Mesendoderm (in vitro differentiated cells): ENCODE data around the gene ACACA.

Experiments used
- DNase-seq: peaks from one replicate; pipeline ENCODE4 v3.0.0; 2013
- H2AK5ac ChIP-seq: 2 replicates; pipeline ENCODE4 v1.6.1; 2013; ENCODE audit warnings: low read length, inconsistent platforms
- H2BK120ac ChIP-seq: 2 replicates; pipeline ENCODE4 v1.6.1; 2013; ENCODE audit warnings: low read depth, mild to moderate bottlenecking, low read length, moderate library complexity, mixed read lengths
- H2BK15ac ChIP-seq: replicated peaks from 2 replicates; pipeline ENCODE4 v1.6.1; 2013; ENCODE audit warnings: low read depth, mild to moderate bottlenecking, moderate library complexity
- H2BK5ac ChIP-seq: 2 replicates; pipeline ENCODE4 v1.6.1; 2013; ENCODE audit warnings: low read length, inconsistent platforms
- H3K18ac ChIP-seq: 2 replicates; pipeline ENCODE4 v1.6.1; 2013; ENCODE audit warnings: mild to moderate bottlenecking, low read length, mixed read lengths
- H3K23ac ChIP-seq: one replicate; pipeline ENCODE4 v1.6.1; 2013; ENCODE audit warnings: low read length
- H3K27ac ChIP-seq: 2 replicates; pipeline ENCODE4 v1.5.1; 2013; ENCODE audit warnings: low read depth, mild to moderate bottlenecking, inconsistent platforms, low read length, moderate library complexity
- H3K27me3 ChIP-seq: 2 replicates; pipeline ENCODE4 v1.6.1; 2013; ENCODE audit warnings: low read length, control low read depth, mild to moderate bottlenecking, inconsistent platforms; ENCODE audit not compliant: insufficient read depth, poor library complexity
- H3K36me3 ChIP-seq: 2 replicates; pipeline ENCODE4 v1.6.1; 2013; ENCODE audit warnings: low read length, inconsistent platforms; ENCODE audit not compliant: control insufficient read depth, insufficient read depth
- H3K4ac ChIP-seq: one replicate; pipeline ENCODE4 v1.6.1; 2013; ENCODE audit warnings: low read depth, mild to moderate bottlenecking, low read length, moderate library complexity
- H3K4me1 ChIP-seq: 2 replicates; pipeline ENCODE4 v1.6.1; 2013; ENCODE audit warnings: low read depth, low read length, inconsistent platforms; ENCODE audit not compliant: control insufficient read depth
- H3K4me2 ChIP-seq: 2 replicates; pipeline ENCODE4 v1.6.1; 2013; ENCODE audit warnings: low read length
- H3K4me3 ChIP-seq: 2 replicates; pipeline ENCODE4 v1.5.1; 2013; ENCODE audit warnings: mild to moderate bottlenecking, low read length
- H3K56ac ChIP-seq: one replicate; pipeline ENCODE4 v1.6.1; 2013; ENCODE audit warnings: low read length
- H3K79me1 ChIP-seq: 2 replicates; pipeline ENCODE4 v1.6.1; 2013; ENCODE audit warnings: low read length, inconsistent platforms
- H3K79me2 ChIP-seq: 2 replicates; pipeline ENCODE4 v1.6.1; 2013; ENCODE audit warnings: mild to moderate bottlenecking, low read length; ENCODE audit not compliant: control insufficient read depth, insufficient read depth
- H3K9ac ChIP-seq: 2 replicates; pipeline ENCODE4 v1.6.1; 2013; ENCODE audit warnings: low read length, inconsistent platforms
- H4K5ac ChIP-seq: one replicate; pipeline ENCODE4 v1.6.1; 2013; ENCODE audit warnings: low read length
- H4K8ac ChIP-seq: one replicate; pipeline ENCODE4 v1.6.1; 2013; ENCODE audit warnings: low read depth, mild to moderate bottlenecking, control low read depth, low read length, moderate library complexity
- WGBS: extraction: QIAGEN DNeasy Blood & Tissue Kit; methylation state at CpG from one replicate; pipeline ENCODE4 v1.1.7; 2013; ENCODE audit warnings: low lambda C conversion rate, missing lambda C conversion rate; ENCODE audit not compliant: insufficient coverage; ENCODE audit errors: extremely low coverage; 5-methylcytosine and 5-hydroxymethylcytosine counted together

The ACACA gene

DNA sequence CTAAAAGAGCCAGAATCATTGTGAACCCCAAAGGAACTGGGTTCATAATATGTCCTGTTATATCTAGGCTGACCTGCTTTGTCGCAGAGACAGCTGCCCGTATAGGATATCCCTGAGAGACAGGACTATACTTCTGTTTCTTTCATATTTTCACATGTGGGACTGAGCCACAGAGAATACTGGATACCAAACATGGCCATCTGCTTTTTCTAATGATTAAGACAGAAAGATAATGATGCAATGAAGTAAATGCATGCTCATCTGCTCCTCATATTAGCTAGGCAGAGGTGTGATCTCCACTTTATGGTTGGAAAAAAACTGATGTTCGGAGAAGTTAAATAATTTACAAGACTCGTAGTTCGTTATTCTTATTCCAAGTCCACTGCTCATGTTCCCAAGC lies 297.5 kb downstream of the ACACA start:
- H3K23ac ChIP-seq: no peak overlapping the region
- H4K5ac ChIP-seq: no peak overlapping the region
- no peak overlapping the region for H3K56ac ChIP-seq
- H3K4me2 ChIP-seq: no peak overlapping the region
- no peak overlapping the region for H3K18ac ChIP-seq
- no peaks in the 10 kb centered on the region for H3K27me3 ChIP-seq
- H3K36me3 ChIP-seq: peaks cover 3% of the 10 kb centered on the region
- H3K79me2 ChIP-seq: no peaks in the 10 kb centered on the region
- peaks cover 11% of the 10 kb centered on the region for H3K4me1 ChIP-seq
- no peak overlapping the region for H2BK5ac ChIP-seq
- DNase-seq: no peak
- H2BK120ac ChIP-seq: no peak overlapping the region
- no peak overlapping the region for H3K27ac ChIP-seq
- no peak overlapping the region for H2AK5ac ChIP-seq
- H3K4ac ChIP-seq: no peak overlapping the region
- no peak overlapping the region for H2BK15ac ChIP-seq
- H3K79me1 ChIP-seq: no peaks in the 10 kb centered on the region
- H3K9ac ChIP-seq: no peak overlapping the region
- no peak overlapping the region for H3K4me3 ChIP-seq
- no CpG with 5 or more reads among the region's 5 CpGs for WGBS
- no peak overlapping the region for H4K8ac ChIP-seq

DNA sequence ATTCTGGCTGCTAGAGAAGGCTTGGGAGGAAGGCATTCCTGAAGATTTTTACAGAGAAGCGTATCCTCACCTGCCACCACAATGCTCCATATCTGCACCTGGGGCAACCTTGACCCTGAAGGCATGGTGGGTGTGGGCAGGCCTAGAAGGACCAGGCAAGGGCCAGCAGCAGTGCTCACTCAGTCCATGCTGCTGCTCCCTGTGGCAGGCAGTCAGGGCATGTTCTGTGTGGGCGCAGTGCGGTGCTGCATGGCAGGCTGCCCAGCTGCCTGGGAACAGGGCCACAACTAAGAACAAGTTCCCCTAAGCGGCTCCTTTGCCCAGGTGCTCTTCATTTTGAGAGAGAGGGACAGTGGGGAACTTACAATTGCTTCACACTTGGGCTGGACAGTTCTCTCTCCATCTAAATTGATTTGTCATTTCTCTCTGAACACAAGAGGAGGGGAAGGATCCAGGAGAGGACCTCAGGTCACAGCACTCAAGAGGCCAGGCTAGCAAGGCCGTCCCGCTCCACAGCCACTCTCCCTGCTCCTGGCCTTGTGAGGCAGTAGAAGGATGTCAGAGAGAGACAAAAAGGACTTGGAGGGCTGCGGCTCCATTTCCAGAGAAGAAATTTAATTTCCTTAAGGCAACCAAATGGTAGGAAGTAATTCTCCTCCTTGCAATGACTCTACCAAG lies 299.1 kb downstream of the ACACA start:
- Histone ChIP-seq H2BK5ac (no peak overlapping the region), H3K56ac (peak overlapping the region; percentile 56), H3K4ac (no peak overlapping the region), H2BK15ac (no peak overlapping the region), H3K4me2 (no peak overlapping the region), H3K9ac (peak overlapping the region; percentile 2), H3K4me3 (no peak overlapping the region), H3K27ac (no peak overlapping the region), H4K8ac (no peak overlapping the region), H3K79me1 (no peaks in the 10 kb centered on the region), H3K23ac (no peak overlapping the region), H4K5ac (no peak overlapping the region), H3K36me3 (no peaks in the 10 kb centered on the region), H3K18ac (no peak overlapping the region), H2AK5ac (no peak overlapping the region), H2BK120ac (no peak overlapping the region), H3K4me1 (peaks cover 11% of the 10 kb centered on the region), H3K79me2 (no peaks in the 10 kb centered on the region), H3K27me3 (no peaks in the 10 kb centered on the region)
- no CpG with 5 or more reads among the region's 7 CpGs for WGBS
- DNase-seq: no peak

DNA sequence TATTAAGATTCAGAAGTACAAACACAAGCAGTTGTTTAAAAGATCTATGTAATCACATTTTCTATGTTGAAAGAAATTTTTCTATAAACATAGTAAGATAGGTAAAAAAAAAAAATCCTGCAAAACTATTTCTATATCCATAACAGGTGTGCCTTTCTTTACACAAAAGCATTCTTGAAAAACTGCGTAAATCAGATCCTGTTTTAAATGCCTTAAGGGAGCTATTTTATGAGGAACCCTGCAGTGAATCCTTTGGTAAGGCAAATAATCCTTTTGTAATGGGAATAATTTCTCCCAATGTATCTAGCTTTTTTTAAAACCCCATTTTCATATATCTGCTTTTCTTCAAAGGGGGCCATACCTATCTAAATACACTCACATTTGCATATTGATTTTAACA lies 300.6 kb downstream of the ACACA start:
- no CpG with 5 or more reads among the region's 1 CpG for WGBS
- Histone ChIP-seq H3K4ac (no peak overlapping the region), H3K79me1 (no peaks in the 10 kb centered on the region), H3K4me1 (peaks cover 8% of the 10 kb centered on the region), H3K27me3 (no peaks in the 10 kb centered on the region), H2BK15ac (no peak overlapping the region), H3K9ac (no peak overlapping the region), H3K27ac (no peak overlapping the region), H3K23ac (no peak overlapping the region), H3K18ac (no peak overlapping the region), H2BK5ac (no peak overlapping the region), H4K8ac (no peak overlapping the region), H3K36me3 (no peaks in the 10 kb centered on the region), H4K5ac (no peak overlapping the region), H3K4me2 (no peak overlapping the region), H3K56ac (no peak overlapping the region), H3K79me2 (no peaks in the 10 kb centered on the region), H2AK5ac (no peak overlapping the region), H3K4me3 (no peak overlapping the region), H2BK120ac (no peak overlapping the region)
- DNase-seq: no peak

DNA sequence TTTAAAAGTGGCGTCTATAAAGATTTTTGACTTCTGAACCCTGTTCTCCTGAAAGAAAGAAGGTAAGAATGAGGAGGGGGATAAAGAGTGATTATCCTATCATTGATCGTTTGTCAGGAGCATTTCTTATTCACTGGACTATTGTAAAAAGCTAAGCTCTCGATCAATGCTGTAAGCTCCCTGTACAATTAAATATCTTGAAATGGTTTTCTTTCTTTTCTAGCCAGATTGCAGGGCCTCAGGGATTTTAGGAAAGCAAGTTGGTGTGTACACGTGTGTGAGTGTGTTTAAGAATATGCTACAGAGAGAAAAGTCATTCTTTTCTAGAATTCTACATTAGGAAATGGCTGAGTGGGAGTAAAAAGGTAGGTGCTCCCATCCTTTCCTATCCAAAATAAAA lies 303.4 kb downstream of the ACACA start:
- Histone ChIP-seq H2BK15ac (no peak overlapping the region), H2BK120ac (no peak overlapping the region), H3K56ac (no peak overlapping the region), H3K27me3 (no peaks in the 10 kb centered on the region), H3K23ac (no peak overlapping the region), H3K4me2 (no peak overlapping the region), H3K79me1 (no peaks in the 10 kb centered on the region), H4K5ac (no peak overlapping the region), H2AK5ac (no peak overlapping the region), H3K36me3 (no peaks in the 10 kb centered on the region), H3K4me3 (no peak overlapping the region), H3K18ac (no peak overlapping the region), H3K4me1 (peaks cover 4% of the 10 kb centered on the region), H3K79me2 (no peaks in the 10 kb centered on the region), H3K9ac (no peak overlapping the region), H3K27ac (no peak overlapping the region), H2BK5ac (no peak overlapping the region), H4K8ac (no peak overlapping the region), H3K4ac (no peak overlapping the region)
- no CpG with 5 or more reads among the region's 4 CpGs for WGBS
- no peak for DNase-seq

DNA sequence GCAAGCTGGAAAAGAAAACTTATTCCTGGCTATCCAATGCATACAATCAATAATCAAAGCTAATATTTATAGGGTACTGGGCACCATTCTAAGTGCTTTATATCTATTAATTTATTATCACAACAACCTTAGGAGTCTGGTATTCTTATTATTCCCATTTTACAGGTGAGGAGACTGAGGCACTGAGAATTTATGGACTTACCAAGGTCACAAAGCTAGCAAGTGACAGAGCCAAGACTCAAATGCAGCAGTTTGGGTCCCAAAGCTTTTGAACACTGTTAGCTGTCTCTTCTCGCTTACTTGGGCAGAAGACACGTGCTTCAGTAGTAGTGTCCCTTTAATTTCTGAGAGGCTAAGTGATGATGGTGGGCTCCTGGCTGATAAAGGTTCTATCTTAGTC lies 305.3 kb downstream of the ACACA start:
- H3K4ac ChIP-seq: no peak overlapping the region

DNA sequence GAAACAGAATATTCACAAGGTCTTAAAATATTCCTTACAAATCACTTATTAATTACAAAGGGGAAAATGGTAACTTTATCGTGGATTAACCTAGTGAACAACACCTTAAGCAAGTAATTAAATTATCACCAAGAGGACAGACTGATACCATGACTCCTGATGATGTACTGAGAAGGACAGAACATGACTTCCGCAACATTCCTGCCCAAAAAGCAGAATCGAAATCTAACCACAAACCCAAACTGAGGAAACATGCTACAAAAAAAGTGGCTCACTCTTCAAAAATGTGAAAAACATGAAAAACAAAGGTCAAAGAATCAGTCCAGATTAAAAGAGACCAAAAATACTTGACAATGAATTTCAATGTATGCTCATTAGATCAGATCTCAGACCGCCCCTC lies 306.4 kb downstream of the ACACA start:
- Histone ChIP-seq H3K9ac (no peak overlapping the region), H3K23ac (no peak overlapping the region), H3K4me2 (no peak overlapping the region), H3K27me3 (no peaks in the 10 kb centered on the region), H2BK5ac (no peak overlapping the region), H3K79me1 (no peaks in the 10 kb centered on the region), H3K18ac (no peak overlapping the region), H3K4ac (no peak overlapping the region), H4K5ac (no peak overlapping the region), H2BK120ac (no peak overlapping the region), H3K79me2 (no peaks in the 10 kb centered on the region), H2BK15ac (no peak overlapping the region), H3K4me3 (no peak overlapping the region), H3K4me1 (no peaks in the 10 kb centered on the region), H3K36me3 (peaks cover 12% of the 10 kb centered on the region), H4K8ac (no peak overlapping the region), H3K56ac (no peak overlapping the region), H2AK5ac (no peak overlapping the region), H3K27ac (no peak overlapping the region)
- no CpG with 5 or more reads among the region's 4 CpGs for WGBS
- no peak for DNase-seq

More for the DNA sequence above, 305.3 kb downstream of the ACACA start:
- no peak overlapping the region for H2AK5ac ChIP-seq
- H3K79me1 ChIP-seq: no peaks in the 10 kb centered on the region
- H2BK15ac ChIP-seq: no peak overlapping the region
- H3K27ac ChIP-seq: no peak overlapping the region
- H3K4me3 ChIP-seq: no peak overlapping the region
- H2BK5ac ChIP-seq: no peak overlapping the region
- H3K18ac ChIP-seq: no peak overlapping the region
- no peak for DNase-seq
- no peaks in the 10 kb centered on the region for H3K27me3 ChIP-seq
- H4K8ac ChIP-seq: no peak overlapping the region
- H3K36me3 ChIP-seq: peaks cover 6% of the 10 kb centered on the region
- H3K4me1 ChIP-seq: no peaks in the 10 kb centered on the region
- H4K5ac ChIP-seq: no peak overlapping the region
- no peaks in the 10 kb centered on the region for H3K79me2 ChIP-seq
- no peak overlapping the region for H3K23ac ChIP-seq
- H2BK120ac ChIP-seq: no peak overlapping the region
- H3K9ac ChIP-seq: no peak overlapping the region
- WGBS: no CpG with 5 or more reads among the region's 2 CpGs
- H3K56ac ChIP-seq: no peak overlapping the region
- H3K4me2 ChIP-seq: no peak overlapping the region
